Activated T-helper 17 cell treated with anti-CD3 and anti-CD28 coated beads, Interleukin-2, amount 50 U/mL, for 72 hours (primary cell): ENCODE data around the gene HOXD4. TPM values are rescaled to one million over a fixed set of nuclear protein-coding genes. Genes with fewer than 3 reads are reported as not detected.

Experiments used
- ATAC-seq: fragments of 150-1000 bp; cut with Tn5 transposase; replicated peaks from 2 replicates; pipeline ENCODE4 v1.10.0; 2021; ENCODE audit warnings: mild to moderate bottlenecking, moderate library complexity
- H3K27ac Mint-ChIP-seq: one replicate; pipeline ENCODE4 v1.8.0; 2022; ENCODE audit warnings: mixed read lengths
- H3K27me3 Mint-ChIP-seq: one replicate; pipeline ENCODE4 v1.8.0; 2022; ENCODE audit warnings: mixed read lengths
- H3K36me3 Mint-ChIP-seq: one replicate; pipeline ENCODE4 v1.8.0; 2022; ENCODE audit warnings: low read depth, mild to moderate bottlenecking, mixed read lengths
- H3K4me1 Mint-ChIP-seq: one replicate; pipeline ENCODE4 v1.8.0; 2022; ENCODE audit warnings: mixed read lengths
- H3K4me3 Mint-ChIP-seq: one replicate; pipeline ENCODE4 v1.8.0; 2022; ENCODE audit warnings: mild to moderate bottlenecking, mixed read lengths
- H3K9me3 Mint-ChIP-seq: one replicate; pipeline ENCODE4 v1.8.0; 2022; ENCODE audit warnings: mixed read lengths
- total RNA-seq, 2 donors: library from RNA; stranded (reverse); gene quantifications; one replicate each; pipeline ENCODE4 v1.2.3, GENCODE V29; 2022

HOXD4 gene
- total RNA-seq, 2 donors from 2014 or later, result not detected

- Mint-ChIP-seq H3K27me3 (peaks cover 64% of the 10 kb centered on the region), H3K27ac (no peak overlapping the region), H3K36me3 (peaks cover 18% of the 10 kb centered on the region), H3K9me3 (peaks cover 4% of the 10 kb centered on the region), H3K4me1 (peaks cover 14% of the 10 kb centered on the region), H3K4me3 (no peak overlapping the region)
- no peak for ATAC-seq
Observed at GRCh38 chr2:176110415-176111308, 40.7 kb upstream of the HOXD4 start.

GRCh38 chr2:176111309-176111663, 40.1 kb upstream of the HOXD4 start:
- Mint-ChIP-seq H3K4me3 (no peak overlapping the region), H3K27me3 (peaks cover 60% of the 10 kb centered on the region), H3K27ac (no peak overlapping the region), H3K4me1 (peaks cover 8% of the 10 kb centered on the region), H3K9me3 (peaks cover 4% of the 10 kb centered on the region), H3K36me3 (peaks cover 12% of the 10 kb centered on the region)
- no peak for ATAC-seq

GRCh38 chr2:176111846-176112374, 39.4 kb upstream of the HOXD4 start:
- ATAC-seq, result no peak
- H3K27ac Mint-ChIP-seq, result no peak overlapping the region

GRCh38 chr2:176112375-176113302, 38.7 kb upstream of the HOXD4 start:
- Mint-ChIP-seq H3K27ac (no peak overlapping the region), H3K36me3 (peaks cover 9% of the 10 kb centered on the region), H3K4me3 (no peak overlapping the region), H3K27me3 (peaks cover 68% of the 10 kb centered on the region), H3K9me3 (peaks cover 4% of the 10 kb centered on the region), H3K4me1 (peaks cover 5% of the 10 kb centered on the region)
- ATAC-seq, result no peak

More at GRCh38 chr2:176111846-176112374, 39.4 kb upstream of the HOXD4 start:
- Mint-ChIP-seq H3K4me1 (peaks cover 5% of the 10 kb centered on the region), H3K27me3 (peaks cover 64% of the 10 kb centered on the region), H3K9me3 (peaks cover 4% of the 10 kb centered on the region), H3K4me3 (no peak overlapping the region), H3K36me3 (peaks cover 9% of the 10 kb centered on the region)

- peaks cover 4% of the 10 kb centered on the region for H3K36me3 Mint-ChIP-seq
- peaks cover 76% of the 10 kb centered on the region for H3K27me3 Mint-ChIP-seq
- H3K27ac Mint-ChIP-seq, result no peak overlapping the region
- peaks cover 4% of the 10 kb centered on the region for H3K9me3 Mint-ChIP-seq
- ATAC-seq, result no peak
- H3K4me3 Mint-ChIP-seq, result no peak overlapping the region
- H3K4me1 Mint-ChIP-seq, result peaks cover 12% of the 10 kb centered on the region
Observed at GRCh38 chr2:176114120-176114929, 37.0 kb upstream of the HOXD4 start.

- no peak for ATAC-seq
- Mint-ChIP-seq H3K4me3 (no peak overlapping the region), H3K9me3 (peaks cover 4% of the 10 kb centered on the region), H3K4me1 (peaks cover 8% of the 10 kb centered on the region), H3K27me3 (peaks cover 76% of the 10 kb centered on the region), H3K27ac (no peak overlapping the region), H3K36me3 (peaks cover 5% of the 10 kb centered on the region)
Observed at GRCh38 chr2:176114930-176115625, 36.3 kb upstream of the HOXD4 start.

GRCh38 chr2:176115883-176116813, 35.2 kb upstream of the HOXD4 start, which contains the start of gene HOXD10:
Gene HOXD10 (plus strand): TSS chr2:176116778. CDS start chr2:176116834, 56 bp downstream.
- Mint-ChIP-seq H3K27me3 (peaks cover 78% of the 10 kb centered on the region), H3K4me1 (peaks cover 8% of the 10 kb centered on the region), H3K27ac (no peak within 1 kb of the TSS), H3K4me3 (no peak within 1 kb of the TSS), H3K9me3 (peaks cover 4% of the 10 kb centered on the region), H3K36me3 (peaks cover 7% of the 10 kb centered on the region)
- ATAC-seq, result no peak

- H3K36me3 Mint-ChIP-seq, result peaks cover 7% of the 10 kb centered on the region
- peaks cover 4% of the 10 kb centered on the region for H3K9me3 Mint-ChIP-seq
Observed at GRCh38 chr2:176117162-176117822, 34.1 kb upstream of the HOXD4 start.

GRCh38 chr2:176117823-176118371, 33.5 kb upstream of the HOXD4 start:
- no peak overlapping the region for H3K27ac Mint-ChIP-seq
- H3K9me3 Mint-ChIP-seq, result peaks cover 4% of the 10 kb centered on the region
- H3K27me3 Mint-ChIP-seq, result peaks cover 66% of the 10 kb centered on the region
- no peak for ATAC-seq
- no peak overlapping the region for H3K4me3 Mint-ChIP-seq
- H3K4me1 Mint-ChIP-seq, result peaks cover 8% of the 10 kb centered on the region
- H3K36me3 Mint-ChIP-seq, result peaks cover 7% of the 10 kb centered on the region

More at GRCh38 chr2:176117162-176117822, 34.1 kb upstream of the HOXD4 start:
- Mint-ChIP-seq H3K4me3 (no peak overlapping the region), H3K27me3 (peaks cover 70% of the 10 kb centered on the region), H3K27ac (no peak overlapping the region), H3K4me1 (peaks cover 8% of the 10 kb centered on the region)
- no peak for ATAC-seq

- no peaks in the 10 kb centered on the region for H3K9me3 Mint-ChIP-seq
- H3K4me1 Mint-ChIP-seq, result peaks cover 8% of the 10 kb centered on the region
- H3K27ac Mint-ChIP-seq, result no peak overlapping the region
- peaks cover 63% of the 10 kb centered on the region for H3K27me3 Mint-ChIP-seq
- no peak overlapping the region for H3K4me3 Mint-ChIP-seq
- peaks cover 7% of the 10 kb centered on the region for H3K36me3 Mint-ChIP-seq
- ATAC-seq, result no peak
Observed at GRCh38 chr2:176118601-176119339, 32.6 kb upstream of the HOXD4 start.

- H3K4me1 Mint-ChIP-seq, result peaks cover 8% of the 10 kb centered on the region
- no peak overlapping the region for H3K27ac Mint-ChIP-seq
- peaks cover 69% of the 10 kb centered on the region for H3K27me3 Mint-ChIP-seq
- H3K9me3 Mint-ChIP-seq, result no peaks in the 10 kb centered on the region
- no peak for ATAC-seq
- no peak overlapping the region for H3K4me3 Mint-ChIP-seq
- H3K36me3 Mint-ChIP-seq, result peaks cover 7% of the 10 kb centered on the region
Observed at GRCh38 chr2:176120364-176121189, 30.8 kb upstream of the HOXD4 start.
